ENCODE data around the gene HGD. TPM values are rescaled to one million over a fixed set of nuclear protein-coding genes. Genes with fewer than 3 reads are reported as not detected.

Gene HGD
- total RNA-seq, 1 experiment from 2014 or later, result 23.0 TPM

DNA sequence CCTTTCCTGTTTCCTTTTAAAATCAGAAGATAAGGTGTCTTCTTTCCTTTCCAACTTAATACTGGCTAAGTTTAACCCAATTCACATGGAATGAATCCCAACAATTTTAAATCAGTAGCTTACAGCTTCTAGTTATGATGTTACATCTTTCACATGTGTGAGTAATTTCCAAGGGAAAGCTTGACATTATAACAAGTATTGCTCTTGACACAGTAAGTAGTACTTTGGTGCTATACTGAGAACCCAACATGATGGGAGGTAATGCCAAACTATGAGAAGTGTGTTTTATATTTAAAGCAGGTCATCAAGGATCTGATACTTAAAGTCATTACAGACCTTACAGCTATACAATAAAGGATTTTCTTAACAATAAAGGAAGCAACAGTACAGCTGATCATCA is 31.2 kb upstream of the HGD start:
- no peak overlapping the region for H3K27ac Mint-ChIP-seq (ENCODE audit: unreplicated experiment)

DNA sequence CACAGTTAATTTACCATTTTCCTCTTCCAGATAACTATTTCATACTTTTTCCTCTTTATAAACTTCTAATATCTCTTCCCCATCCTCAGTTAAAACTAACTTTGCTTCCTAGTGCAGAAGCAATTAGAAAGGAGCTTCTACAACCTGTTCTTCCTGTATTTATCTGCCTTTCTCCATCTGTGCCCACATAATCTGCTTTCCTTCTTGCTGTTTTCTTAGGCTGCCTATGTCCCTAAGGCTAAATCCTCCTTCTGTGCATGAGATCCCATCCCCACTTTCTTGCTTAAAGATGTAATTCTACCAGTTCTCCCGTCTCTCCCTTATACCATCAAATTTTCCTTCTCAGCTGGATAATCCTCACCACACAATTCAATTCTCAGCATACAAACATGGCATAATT is 28.3 kb upstream of the HGD start:
- TF ChIP-seq CTCF (IDR thresholded peaks at IDR 0.05; ENCODE audit: unreplicated experiment), result no peak
- DNase-seq, result no peak
- no TSS peak for BruUV-seq (replicated peaks)
- no peaks in the 10 kb centered on the region for H3K36me3 Mint-ChIP-seq (ENCODE audit: insufficient read depth, unreplicated experiment)
- no peak overlapping the region for H3K27ac Mint-ChIP-seq (ENCODE audit: unreplicated experiment)
- no peaks in the 10 kb centered on the region for H3K9me3 Mint-ChIP-seq (ENCODE audit: low read depth, unreplicated experiment)
- no peaks in the 10 kb centered on the region for H3K27me3 Mint-ChIP-seq (ENCODE audit: unreplicated experiment)
- intact Hi-C loops (cut with micrococcal nuclease; ENCODE audit: unreplicated experiment), result no loop called here
- CTCF ChIA-PET, result interaction anchor here (0.8 kb wide), 1 partner anchor 24 kb away, joined by 3 read pairs; no protein-coding TSS in a partner anchor
- H3K4me1 Mint-ChIP-seq (ENCODE audit: low read depth, unreplicated experiment), result no peaks in the 10 kb centered on the region
- no peak overlapping the region for H3K4me3 Mint-ChIP-seq (ENCODE audit: low read depth, unreplicated experiment)

More for the DNA sequence above, 31.2 kb upstream of the HGD start:
- Mint-ChIP-seq H3K4me1 (ENCODE audit: low read depth, unreplicated experiment) (peaks cover 5% of the 10 kb centered on the region), H3K9me3 (ENCODE audit: low read depth, unreplicated experiment) (no peaks in the 10 kb centered on the region), H3K4me3 (ENCODE audit: low read depth, unreplicated experiment) (no peak overlapping the region), H3K27me3 (ENCODE audit: unreplicated experiment) (no peaks in the 10 kb centered on the region), H3K36me3 (ENCODE audit: insufficient read depth, unreplicated experiment) (no peaks in the 10 kb centered on the region)
- intact Hi-C loops (cut with micrococcal nuclease; ENCODE audit: unreplicated experiment), result no loop called here
- CTCF ChIA-PET, result no interaction called here
- DNase-seq, result no peak
- BruUV-seq (replicated peaks), result no TSS peak
- no peak for TF ChIP-seq CTCF (IDR thresholded peaks at IDR 0.05; ENCODE audit: unreplicated experiment)

- Mint-ChIP-seq H3K27me3 (ENCODE audit: unreplicated experiment) (no peaks in the 10 kb centered on the region), H3K9me3 (ENCODE audit: low read depth, unreplicated experiment) (no peaks in the 10 kb centered on the region), H3K4me3 (ENCODE audit: low read depth, unreplicated experiment) (no peak overlapping the region), H3K4me1 (ENCODE audit: low read depth, unreplicated experiment) (no peaks in the 10 kb centered on the region), H3K36me3 (ENCODE audit: insufficient read depth, unreplicated experiment) (no peaks in the 10 kb centered on the region), H3K27ac (ENCODE audit: unreplicated experiment) (no peak overlapping the region)
- no TSS peak for BruUV-seq (replicated peaks)
- DNase-seq, result no peak
- TF ChIP-seq CTCF (IDR thresholded peaks at IDR 0.05; ENCODE audit: unreplicated experiment), result no peak
- CTCF ChIA-PET, result no interaction called here
- intact Hi-C loops (cut with micrococcal nuclease; ENCODE audit: unreplicated experiment), result no loop called here
These were observed 26.4 kb upstream of the HGD start for GRCh38 chr3:120708408-120708807.

DNA sequence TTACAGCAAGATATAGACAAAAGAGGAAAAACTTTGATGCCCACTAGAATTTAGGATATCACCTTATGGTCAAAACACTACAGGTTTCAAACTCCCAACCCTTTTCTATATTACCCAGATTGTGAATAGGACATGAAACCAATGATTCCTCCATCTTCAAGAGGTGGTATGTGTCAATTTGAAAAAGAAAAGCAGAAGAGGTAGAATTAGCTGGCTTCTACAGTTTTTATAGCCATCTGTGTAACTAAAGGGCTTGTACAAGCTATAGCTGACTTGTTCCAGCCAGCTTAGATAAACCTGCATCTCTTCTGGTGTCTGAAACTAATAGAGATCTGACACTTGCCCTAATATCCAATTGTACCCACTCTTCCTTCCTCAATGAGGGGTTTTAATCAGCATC is 24.9 kb upstream of the HGD start:
- no peak overlapping the region for H3K4me3 Mint-ChIP-seq (ENCODE audit: low read depth, unreplicated experiment)

More for the DNA sequence above, 24.9 kb upstream of the HGD start:
- Mint-ChIP-seq H3K4me1 (ENCODE audit: low read depth, unreplicated experiment) (no peaks in the 10 kb centered on the region), H3K9me3 (ENCODE audit: low read depth, unreplicated experiment) (no peaks in the 10 kb centered on the region), H3K36me3 (ENCODE audit: insufficient read depth, unreplicated experiment) (no peaks in the 10 kb centered on the region), H3K27me3 (ENCODE audit: unreplicated experiment) (no peaks in the 10 kb centered on the region), H3K27ac (ENCODE audit: unreplicated experiment) (no peak overlapping the region)
- TF ChIP-seq CTCF (IDR thresholded peaks at IDR 0.05; ENCODE audit: unreplicated experiment), result no peak
- no TSS peak for BruUV-seq (replicated peaks)
- no peak for DNase-seq
- CTCF ChIA-PET, result no interaction called here
- intact Hi-C loops (cut with micrococcal nuclease; ENCODE audit: unreplicated experiment), result no loop called here

Measured in Calu3 (cell line).